ENCODE data around the gene ACLY. TPM values are rescaled to one million over a fixed set of nuclear protein-coding genes. Genes with fewer than 3 reads are reported as not detected.

Gene ACLY
- total RNA-seq, 2 donors from 2014 or later: 76.3 to 81.5 TPM

GRCh38 chr17:41943492-41943891 lies 24.7 kb upstream of the ACLY start:
- no peaks in the 10 kb centered on the region for H3K27me3 ChIP-seq (replicated peaks; ENCODE audit: insufficient read depth)
- H3K9me3 ChIP-seq: no peaks in the 10 kb centered on the region
- H3K4me3 ChIP-seq: no peak overlapping the region
- no peak for TF ChIP-seq CTCF (IDR thresholded peaks at IDR 0.05)
- H3K36me3 ChIP-seq: no peaks in the 10 kb centered on the region
- no peaks in the 10 kb centered on the region for H3K4me1 ChIP-seq (ENCODE audit: control insufficient read depth in 1 of 2, low read depth in 2 of 2)
- DNase-seq (ENCODE audit: low spot score) (no peak), ATAC-seq (ENCODE audit: insufficient number of reproducible peaks, low FRiP score, low read depth) (no peak)
- H3K27ac ChIP-seq: no peak overlapping the region

GRCh38 chr17:41942626-41943373 lies 24.0 kb upstream of the ACLY start:
- H3K27ac ChIP-seq: no peak overlapping the region
- no peaks in the 10 kb centered on the region for H3K4me1 ChIP-seq (ENCODE audit: control insufficient read depth in 1 of 2, low read depth in 2 of 2)
- no peaks in the 10 kb centered on the region for H3K36me3 ChIP-seq
- ATAC-seq (ENCODE audit: insufficient number of reproducible peaks, low FRiP score, low read depth): no peak
- no peak for DNase-seq (ENCODE audit: low spot score)
- H3K4me3 ChIP-seq: no peak overlapping the region
- H3K27me3 ChIP-seq (replicated peaks; ENCODE audit: insufficient read depth): no peaks in the 10 kb centered on the region
- H3K9me3 ChIP-seq: no peaks in the 10 kb centered on the region
- TF ChIP-seq CTCF (IDR thresholded peaks at IDR 0.05): no peak

- DNase-seq (ENCODE audit: low spot score) (no peak), ATAC-seq (ENCODE audit: insufficient number of reproducible peaks, low FRiP score, low read depth) (no peak)
- no peak for TF ChIP-seq CTCF (IDR thresholded peaks at IDR 0.05)
- Histone ChIP-seq H3K9me3 (no peaks in the 10 kb centered on the region), H3K27me3 (replicated peaks; ENCODE audit: insufficient read depth) (no peaks in the 10 kb centered on the region), H3K4me3 (no peak overlapping the region), H3K36me3 (no peaks in the 10 kb centered on the region), H3K4me1 (ENCODE audit: control insufficient read depth in 1 of 2, low read depth in 2 of 2) (no peaks in the 10 kb centered on the region), H3K27ac (no peak overlapping the region)
Measured at GRCh38 chr17:41941168-41941567, 22.4 kb upstream of the ACLY start.

- ATAC-seq (ENCODE audit: insufficient number of reproducible peaks, low FRiP score, low read depth): no peak
- no peaks in the 10 kb centered on the region for H3K36me3 ChIP-seq
Measured at GRCh38 chr17:41939693-41940090, 20.9 kb upstream of the ACLY start.

More at GRCh38 chr17:41939693-41940090, 20.9 kb upstream of the ACLY start:
- Histone ChIP-seq H3K27ac (no peak overlapping the region), H3K4me1 (ENCODE audit: control insufficient read depth in 1 of 2, low read depth in 2 of 2) (no peaks in the 10 kb centered on the region), H3K27me3 (replicated peaks; ENCODE audit: insufficient read depth) (no peaks in the 10 kb centered on the region), H3K4me3 (no peak overlapping the region), H3K9me3 (no peaks in the 10 kb centered on the region)
- no peak for DNase-seq (ENCODE audit: low spot score)
- TF ChIP-seq CTCF (IDR thresholded peaks at IDR 0.05): no peak

Data from thoracic aorta (tissue), 2 donors.